RWPE2 (cell line): Measurements from ENCODE around the gene ZBTB37.

Source experiments
- ATAC-seq: fragments of 200-7000 bp; cut with Tn5 transposase; 3 replicates; pipeline ENCODE4 v1.9.1; 2021; ENCODE audit warnings: low read depth
- DNase-seq: peaks from one replicate; pipeline ENCODE4 v3.0.0-alpha.2; 2020; ENCODE audit warnings: low spot score
- H3K27ac ChIP-seq: fragments of 450-650 bp; 2 replicates; pipeline ENCODE4 v1.5.1; 2017; ENCODE audit warnings: mild to moderate bottlenecking; ENCODE audit not compliant: poor library complexity, severe bottlenecking
- H3K27me3 ChIP-seq: fragments of 250-450 bp; sonication (Bioruptor Pico); 2 replicates; pipeline ENCODE4 v1.5.1; 2021; ENCODE audit warnings: mild to moderate bottlenecking, moderate library complexity; ENCODE audit not compliant: insufficient read depth, poor library complexity, severe bottlenecking
- H3K36me3 ChIP-seq: fragments of 250-450 bp; sonication (Bioruptor Pico); 2 replicates; pipeline ENCODE4 v1.5.1; 2020; ENCODE audit warnings: low read depth, mild to moderate bottlenecking, moderate library complexity
- H3K4me1 ChIP-seq: fragments of 250-450 bp; sonication (Bioruptor Pico); 2 replicates; pipeline ENCODE4 v1.5.1; 2021; ENCODE audit warnings: mild to moderate bottlenecking, moderate library complexity; ENCODE audit not compliant: insufficient read depth, poor library complexity, severe bottlenecking
- H3K4me3 ChIP-seq: fragments of 250-450 bp; sonication (Bioruptor Pico); 2 replicates; pipeline ENCODE4 v1.5.1; 2021; ENCODE audit warnings: mild to moderate bottlenecking, moderate library complexity; ENCODE audit not compliant: severe bottlenecking
- H3K9me3 ChIP-seq: fragments of 250-450 bp; sonication (Bioruptor Pico); 2 replicates; pipeline ENCODE4 v1.5.1; 2021; ENCODE audit warnings: mild to moderate bottlenecking, moderate library complexity; ENCODE audit not compliant: severe bottlenecking
- TF ChIP-seq, protein P1 (sequence below): fragments of 450-650 bp; IDR thresholded peaks from one replicate; pipeline ENCODE4 v1.5.1; 2017; ENCODE audit warnings: mild to moderate bottlenecking, moderate library complexity; ENCODE audit not compliant: poor library complexity, severe bottlenecking

Gene ZBTB37

DNA sequence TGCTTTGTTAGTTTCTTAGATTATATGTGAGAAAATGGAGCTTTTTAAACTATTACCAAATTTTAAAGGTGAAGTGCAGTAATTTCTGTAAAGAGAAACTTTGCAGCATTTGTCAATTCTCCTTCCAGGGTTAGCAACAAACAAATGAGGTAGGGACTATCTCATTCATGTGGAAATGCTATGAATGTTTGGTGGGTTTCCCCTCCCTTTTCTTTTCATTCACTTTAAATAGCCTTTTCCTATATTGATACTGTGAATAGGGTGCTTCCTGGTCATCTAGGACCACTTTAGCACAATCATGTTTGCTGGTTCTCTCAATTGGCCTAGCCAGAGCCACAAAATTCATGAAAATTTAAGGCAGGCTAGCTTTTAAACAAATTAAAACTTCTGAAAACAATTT, 20.6 kb downstream of the ZBTB37 start:
- no peaks in the 10 kb centered on the region for H3K27me3 ChIP-seq
- no peak overlapping the region for H3K4me3 ChIP-seq
- H3K4me1 ChIP-seq, result no peaks in the 10 kb centered on the region
- no peaks in the 10 kb centered on the region for H3K9me3 ChIP-seq
- H3K27ac ChIP-seq, result no peak overlapping the region
- DNase-seq, result no peak
- H3K36me3 ChIP-seq, result peaks cover 20% of the 10 kb centered on the region
- ATAC-seq, result no peak
- TF ChIP-seq, protein P1, sequence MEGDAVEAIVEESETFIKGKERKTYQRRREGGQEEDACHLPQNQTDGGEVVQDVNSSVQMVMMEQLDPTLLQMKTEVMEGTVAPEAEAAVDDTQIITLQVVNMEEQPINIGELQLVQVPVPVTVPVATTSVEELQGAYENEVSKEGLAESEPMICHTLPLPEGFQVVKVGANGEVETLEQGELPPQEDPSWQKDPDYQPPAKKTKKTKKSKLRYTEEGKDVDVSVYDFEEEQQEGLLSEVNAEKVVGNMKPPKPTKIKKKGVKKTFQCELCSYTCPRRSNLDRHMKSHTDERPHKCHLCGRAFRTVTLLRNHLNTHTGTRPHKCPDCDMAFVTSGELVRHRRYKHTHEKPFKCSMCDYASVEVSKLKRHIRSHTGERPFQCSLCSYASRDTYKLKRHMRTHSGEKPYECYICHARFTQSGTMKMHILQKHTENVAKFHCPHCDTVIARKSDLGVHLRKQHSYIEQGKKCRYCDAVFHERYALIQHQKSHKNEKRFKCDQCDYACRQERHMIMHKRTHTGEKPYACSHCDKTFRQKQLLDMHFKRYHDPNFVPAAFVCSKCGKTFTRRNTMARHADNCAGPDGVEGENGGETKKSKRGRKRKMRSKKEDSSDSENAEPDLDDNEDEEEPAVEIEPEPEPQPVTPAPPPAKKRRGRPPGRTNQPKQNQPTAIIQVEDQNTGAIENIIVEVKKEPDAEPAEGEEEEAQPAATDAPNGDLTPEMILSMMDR, result no peak

DNA sequence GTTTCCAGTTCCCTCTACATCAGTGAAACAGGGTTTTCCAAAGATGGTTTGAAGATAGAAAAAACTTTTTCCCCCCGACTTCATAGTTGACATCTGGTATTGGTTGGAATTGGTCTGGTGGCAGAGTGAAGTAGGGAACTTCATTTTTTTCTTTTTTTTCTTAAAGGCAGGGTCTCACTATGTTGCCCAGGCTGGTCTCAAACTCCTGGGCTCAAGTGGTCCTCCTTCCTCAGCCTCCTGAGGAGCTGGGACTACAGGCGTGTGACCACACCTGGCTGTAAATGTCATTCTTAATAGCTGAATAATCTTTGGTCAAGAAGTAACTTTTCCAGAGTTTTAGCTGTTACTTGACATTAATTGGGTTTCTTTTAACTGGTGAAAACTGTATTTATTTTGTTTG, 21.7 kb downstream of the ZBTB37 start:
- Histone ChIP-seq H3K36me3 (peaks cover 20% of the 10 kb centered on the region), H3K4me1 (peaks cover 5% of the 10 kb centered on the region), H3K27ac (no peak overlapping the region), H3K9me3 (no peaks in the 10 kb centered on the region), H3K27me3 (no peaks in the 10 kb centered on the region), H3K4me3 (no peak overlapping the region)
- ATAC-seq (no peak), DNase-seq (no peak)
- TF ChIP-seq, protein P1, result no peak

DNA sequence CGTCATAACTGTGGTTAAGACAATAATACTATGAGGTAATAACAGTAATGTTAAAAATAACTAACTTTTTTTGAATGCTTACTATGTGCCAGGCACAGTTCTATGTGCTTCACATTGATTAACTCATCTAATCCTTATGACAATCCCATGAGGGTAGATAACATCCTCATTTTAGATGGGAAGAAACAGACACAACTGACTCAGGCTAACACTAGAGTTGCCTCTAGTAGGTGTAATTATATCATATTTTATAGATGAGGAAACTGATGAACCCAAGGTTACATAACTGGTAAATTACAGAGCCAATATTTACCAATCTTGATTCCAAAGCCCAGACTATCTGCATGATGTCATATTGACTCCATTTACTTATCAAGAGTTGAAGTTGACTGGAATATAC, 25.4 kb downstream of the ZBTB37 start:
- Histone ChIP-seq H3K4me1 (peaks cover 5% of the 10 kb centered on the region), H3K36me3 (0 out of 2 replicates have a peak, but pooled peaks cover 6% of the 10 kb centered on the region), H3K27ac (no peak overlapping the region), H3K4me3 (no peak overlapping the region), H3K9me3 (no peaks in the 10 kb centered on the region), H3K27me3 (no peaks in the 10 kb centered on the region)
- DNase-seq (no peak), ATAC-seq (no peak)
- TF ChIP-seq, protein P1, result no peak

DNA sequence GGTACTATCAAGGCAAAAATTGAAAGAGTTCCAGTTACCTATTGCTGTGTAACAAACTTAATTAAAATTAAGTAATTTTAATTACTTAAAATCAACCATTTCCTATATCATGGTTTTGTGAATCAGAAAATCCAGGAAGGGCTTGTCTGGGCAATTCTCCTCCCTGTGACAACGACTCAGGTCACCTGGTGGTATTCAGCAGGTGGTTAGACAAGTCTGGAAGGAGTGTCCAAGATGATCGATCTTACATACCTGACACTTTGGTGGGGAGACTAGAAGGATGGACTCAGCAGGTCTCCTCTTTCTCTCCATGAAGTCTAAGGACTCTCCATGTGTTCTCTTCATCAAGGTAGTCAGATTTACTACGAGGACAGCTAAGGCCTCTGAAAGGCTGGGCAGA, 26.0 kb downstream of the ZBTB37 start:
- no peak for DNase-seq
- TF ChIP-seq, protein P1, result no peak

DNA sequence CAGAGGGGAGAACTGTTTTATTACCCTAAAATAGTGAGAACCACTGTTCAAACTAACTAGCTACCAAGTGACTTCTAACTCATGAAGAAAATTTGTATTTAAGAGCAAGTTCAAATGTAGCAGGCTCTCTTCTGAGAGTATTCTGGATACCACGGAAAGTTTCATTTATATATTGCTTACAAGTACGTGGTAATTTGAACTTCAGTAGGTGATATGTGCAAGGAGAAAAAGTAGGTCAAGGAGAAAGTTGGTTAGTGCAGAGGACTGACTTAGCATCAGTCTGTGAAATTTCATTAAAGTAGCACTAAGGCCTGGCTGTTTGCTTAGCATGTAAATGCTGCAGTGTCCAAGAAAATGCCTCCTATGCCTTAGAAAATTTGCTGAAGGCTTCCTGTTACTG, 32.2 kb downstream of the ZBTB37 start:
- DNase-seq (no peak), ATAC-seq (no peak)
- no peak overlapping the region for H3K27ac ChIP-seq
- H3K9me3 ChIP-seq, result no peaks in the 10 kb centered on the region
- TF ChIP-seq, protein P1, result no peak
- no peaks in the 10 kb centered on the region for H3K36me3 ChIP-seq
- no peaks in the 10 kb centered on the region for H3K27me3 ChIP-seq
- H3K4me1 ChIP-seq, result no peaks in the 10 kb centered on the region
- no peak overlapping the region for H3K4me3 ChIP-seq

More for the DNA sequence above, 26.0 kb downstream of the ZBTB37 start:
- Histone ChIP-seq H3K27me3 (no peaks in the 10 kb centered on the region), H3K4me3 (no peak overlapping the region), H3K27ac (no peak overlapping the region), H3K9me3 (no peaks in the 10 kb centered on the region), H3K4me1 (peaks cover 5% of the 10 kb centered on the region), H3K36me3 (0 out of 2 replicates have a peak, but pooled peaks cover 4% of the 10 kb centered on the region)
- no peak for ATAC-seq
